ENCODE data around the gene CELF2.
A peak's percentile ranks its signal among the peaks of the same experiment; 100 is the strongest.
"Not testable (repeated sequence)": the region's sequence is repeated elsewhere in the genome, so short reads cannot be mapped to it uniquely, and the experiment has no call there.

Gene CELF2

GRCh38 chr10:11330383-11331045, 312.8 kb downstream of the CELF2 start:
- DNase-seq (ENCODE audit: low spot score) = no peak

GRCh38 chr10:11331046-11331577, 313.4 kb downstream of the CELF2 start:
- no peak for DNase-seq (ENCODE audit: low spot score)

- DNase-seq (ENCODE audit: low spot score) = no peak
Observed at GRCh38 chr10:11331726-11332125, 314.1 kb downstream of the CELF2 start.

GRCh38 chr10:11332846-11333245, 315.2 kb downstream of the CELF2 start:
- DNase-seq (ENCODE audit: low spot score) = no peak

- DNase-seq (ENCODE audit: low spot score) = no peak
Observed at GRCh38 chr10:11334436-11334835, 316.8 kb downstream of the CELF2 start.

- no peak for DNase-seq (ENCODE audit: low spot score)
Observed at GRCh38 chr10:11335167-11335652, 317.5 kb downstream of the CELF2 start.

GRCh38 chr10:11335881-11336430, 318.3 kb downstream of the CELF2 start:
- DNase-seq (ENCODE audit: low spot score) = no peak

- DNase-seq (ENCODE audit: low spot score) = no peak
Observed at GRCh38 chr10:11336722-11337162, 319.1 kb downstream of the CELF2 start.

- no peak for DNase-seq (ENCODE audit: low spot score)
Observed at GRCh38 chr10:11337516-11337915, 319.8 kb downstream of the CELF2 start.

- no peak for DNase-seq (ENCODE audit: low spot score)
Observed at GRCh38 chr10:11338160-11338844, 320.6 kb downstream of the CELF2 start.

- no peak for DNase-seq (ENCODE audit: low spot score)
Observed at GRCh38 chr10:11339013-11339412, 321.3 kb downstream of the CELF2 start.

GRCh38 chr10:11339660-11340059, 322.0 kb downstream of the CELF2 start:
- no peak for DNase-seq (ENCODE audit: low spot score)

GRCh38 chr10:11341283-11341960, 323.8 kb downstream of the CELF2 start:
- DNase-seq (ENCODE audit: low spot score) = no peak

- DNase-seq (ENCODE audit: low spot score) = no peak
Observed at GRCh38 chr10:11344081-11344480, 326.4 kb downstream of the CELF2 start.

GRCh38 chr10:11344550-11344949, 326.9 kb downstream of the CELF2 start:
- DNase-seq (ENCODE audit: low spot score) = no peak

- peak; percentile 84 for DNase-seq (ENCODE audit: low spot score)
Observed at GRCh38 chr10:11345224-11346054, 327.8 kb downstream of the CELF2 start.

- DNase-seq (ENCODE audit: low spot score) = not testable (repeated sequence)
Observed at GRCh38 chr10:11347580-11347979, 329.9 kb downstream of the CELF2 start.

- DNase-seq (ENCODE audit: low spot score) = no peak
Observed at GRCh38 chr10:11351801-11352200, 334.1 kb downstream of the CELF2 start.

- DNase-seq (ENCODE audit: low spot score) = no peak
Observed at GRCh38 chr10:11353006-11353896, 335.6 kb downstream of the CELF2 start.

GRCh38 chr10:11354823-11355222, 337.2 kb downstream of the CELF2 start:
- DNase-seq (ENCODE audit: low spot score) = no peak

All from kidney tubule cell (primary cell).